ENCODE data around the gene ZNF333. TPM values are rescaled to one million over a fixed set of nuclear protein-coding genes. Genes with fewer than 3 reads are reported as not detected.
"Not testable (repeated sequence)": the region's sequence is repeated elsewhere in the genome, so short reads cannot be mapped to it uniquely, and the experiment has no call there.

Gene ZNF333
- total RNA-seq, 1 donor, result 27.5 TPM

DNA sequence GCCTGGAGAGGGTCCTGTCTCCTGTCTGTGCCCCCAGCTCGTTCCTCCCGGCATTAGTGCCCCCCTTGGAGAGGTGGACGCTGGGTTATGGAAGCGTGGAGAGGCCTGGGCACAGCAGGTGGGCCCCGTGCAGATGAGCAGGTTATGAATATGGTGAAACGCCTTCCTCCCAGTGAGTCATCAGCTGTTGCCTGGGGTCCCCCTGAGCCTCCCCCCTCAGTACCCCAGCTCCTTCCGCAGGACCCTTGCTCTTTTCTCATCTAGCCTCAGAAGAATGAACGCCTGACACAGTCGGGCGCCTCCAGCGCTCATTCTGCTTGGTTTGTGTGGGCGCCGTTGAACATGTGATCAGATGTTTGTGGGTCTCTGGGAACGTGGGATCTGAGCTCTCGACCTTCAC lies 76.0 kb downstream of the ZNF333 start:
- not testable (repeated sequence) for DNase-seq (ENCODE audit: low read depth in 2 of 3, low spot score in 2 of 3)

DNA sequence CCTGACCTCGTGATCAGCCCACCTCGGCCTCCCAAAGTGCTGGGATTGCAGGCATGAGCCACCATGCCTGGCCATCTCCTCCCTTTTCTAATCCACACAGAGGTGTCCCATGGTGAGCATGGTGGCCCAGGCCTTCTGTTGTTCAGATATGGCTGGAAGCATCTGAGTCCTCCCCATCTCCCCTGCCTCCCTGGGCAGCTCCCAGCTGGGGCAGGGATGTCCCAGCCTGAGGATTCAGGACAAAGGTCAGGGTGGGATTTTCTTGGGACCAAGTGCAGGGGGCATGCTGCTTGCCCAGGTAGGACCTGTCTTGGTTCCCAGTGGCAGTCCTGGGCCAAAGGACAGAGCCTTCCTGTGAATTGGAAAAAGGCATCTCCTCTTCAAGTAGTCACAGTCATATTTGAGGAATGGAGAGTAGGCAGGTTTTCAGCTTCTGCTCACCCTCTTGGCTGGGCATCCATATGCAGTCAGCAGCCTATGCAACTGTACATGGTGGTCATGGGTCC lies 77.7 kb downstream of the ZNF333 start:
- no peak for DNase-seq (ENCODE audit: low read depth in 2 of 3, low spot score in 2 of 3)

DNA sequence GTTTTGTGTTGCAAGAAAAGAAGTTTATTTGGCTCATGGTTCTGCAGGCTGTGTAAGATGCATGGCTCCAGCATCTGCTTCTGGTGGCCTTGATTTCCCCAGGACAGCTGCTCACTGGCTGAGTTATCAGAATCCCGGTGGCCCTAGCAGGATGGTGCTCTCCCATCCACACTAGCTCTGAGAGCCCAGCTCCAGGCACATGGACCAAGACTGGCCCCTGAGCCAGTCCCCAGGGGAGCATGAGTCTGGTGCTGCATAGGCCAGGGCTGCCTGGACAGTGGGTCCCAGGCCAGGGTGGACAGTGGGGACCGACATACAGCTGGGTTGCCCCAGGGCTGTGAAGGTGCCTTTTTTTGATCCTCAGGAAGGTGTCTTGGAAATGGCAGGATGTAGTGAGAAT lies 78.2 kb downstream of the ZNF333 start:
- DNase-seq (ENCODE audit: low read depth in 2 of 3, low spot score in 2 of 3), result no peak

DNA sequence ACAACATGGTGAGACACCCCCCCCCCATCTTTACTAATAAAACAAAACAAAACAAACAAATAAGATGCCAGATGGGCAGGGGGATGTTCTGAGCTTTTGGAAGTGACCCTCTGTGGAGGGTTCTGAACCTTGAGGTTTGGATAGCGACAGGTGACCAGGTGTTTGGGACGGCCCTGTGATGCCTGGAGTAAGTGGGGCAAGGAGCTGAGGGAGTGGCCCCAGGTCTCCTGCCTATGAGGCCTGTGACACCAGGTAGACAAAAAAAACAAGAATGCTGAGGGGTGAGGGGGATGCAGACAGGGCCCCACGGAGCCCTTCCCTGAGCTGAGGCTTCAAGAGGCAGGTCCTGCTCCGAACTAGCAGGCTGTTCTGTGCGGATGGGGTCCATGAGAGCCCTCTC lies 79.4 kb downstream of the ZNF333 start:
- no peak for DNase-seq (ENCODE audit: low read depth in 2 of 3, low spot score in 2 of 3)

DNA sequence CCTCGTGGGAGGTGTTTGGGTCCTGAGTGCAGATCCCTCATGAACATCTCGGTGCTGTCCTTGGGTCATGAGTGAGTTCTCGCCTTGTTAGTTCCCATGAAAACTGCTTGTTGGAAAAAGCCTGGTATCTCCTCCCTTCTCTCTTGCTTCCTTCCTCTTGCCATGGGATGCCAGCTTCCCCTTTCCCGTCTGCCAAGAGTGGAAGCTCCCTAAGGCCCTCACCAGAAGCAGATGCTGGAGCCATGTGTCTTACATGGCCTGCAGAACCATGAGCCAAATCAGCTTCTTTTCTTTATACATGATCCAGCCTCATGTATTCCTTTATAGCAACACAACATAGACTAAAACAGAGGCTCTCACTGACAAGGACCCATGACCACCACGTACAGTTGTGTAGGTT lies 80.3 kb downstream of the ZNF333 start:
- DNase-seq (ENCODE audit: low read depth in 2 of 3, low spot score in 2 of 3), result no peak

DNA sequence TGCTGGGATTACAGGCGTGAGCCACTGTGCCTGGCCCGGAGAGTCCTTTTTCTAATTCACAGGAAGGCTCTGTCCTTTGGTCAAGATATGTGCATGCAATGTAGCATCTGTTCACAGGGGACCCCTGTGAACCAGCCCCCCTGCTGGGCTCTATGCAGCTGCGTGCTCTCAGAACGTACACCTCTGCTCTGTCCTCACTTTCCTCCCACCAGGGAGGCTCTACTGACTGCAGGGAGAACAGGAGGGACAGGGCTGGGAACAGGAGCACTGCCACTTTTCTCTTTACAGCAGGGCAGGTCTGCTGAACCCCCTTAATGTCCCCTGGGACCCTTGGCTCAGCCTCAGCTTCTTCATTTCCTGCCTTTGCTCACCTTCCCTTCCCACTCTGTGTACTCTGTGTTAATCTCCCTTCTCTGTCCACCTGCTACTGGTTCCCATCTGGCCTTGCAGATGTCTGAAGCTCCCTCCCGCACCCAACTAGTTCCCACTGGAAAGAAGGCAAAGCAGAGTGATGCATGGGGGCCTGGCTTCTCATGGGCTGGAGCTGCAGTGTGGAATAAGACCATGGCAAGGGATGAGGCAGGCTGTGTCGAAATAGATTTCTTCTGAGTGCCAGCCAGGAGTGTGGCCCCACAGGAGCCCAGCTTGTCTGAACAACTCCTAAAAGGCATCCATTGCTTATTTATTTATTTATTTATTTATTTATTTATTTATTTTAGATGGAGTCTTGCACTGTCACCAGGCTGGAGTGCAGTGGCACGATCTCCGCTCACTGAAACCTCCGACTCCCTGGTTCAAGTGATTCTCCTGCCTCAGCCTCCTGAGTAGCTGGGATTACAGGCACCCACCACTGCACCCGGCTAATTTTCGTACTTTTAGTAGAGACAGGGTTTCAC lies 81.3 kb downstream of the ZNF333 start:
- DNase-seq (ENCODE audit: low read depth in 2 of 3, low spot score in 2 of 3), result no peak

DNA sequence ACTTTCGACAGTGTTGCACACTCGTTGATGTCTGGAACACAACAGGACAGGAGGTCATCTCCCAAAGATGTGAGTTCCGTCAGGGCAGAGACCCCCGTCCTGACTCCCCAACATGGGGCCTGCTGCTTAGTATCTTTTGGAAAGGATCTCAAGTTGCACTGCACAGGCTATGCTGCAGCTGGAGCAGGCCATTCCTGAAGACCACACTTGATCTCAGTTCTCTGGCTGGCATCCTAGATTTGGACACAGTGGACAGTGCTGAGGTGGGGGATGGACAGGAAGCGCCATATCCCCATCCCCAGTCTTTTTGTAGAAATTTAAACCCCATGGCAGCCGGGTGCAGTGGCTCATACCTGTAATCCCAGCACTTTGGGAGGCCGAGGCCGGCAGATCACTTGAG lies 82.6 kb downstream of the ZNF333 start:
- no peak for DNase-seq (ENCODE audit: low read depth in 2 of 3, low spot score in 2 of 3)

DNA sequence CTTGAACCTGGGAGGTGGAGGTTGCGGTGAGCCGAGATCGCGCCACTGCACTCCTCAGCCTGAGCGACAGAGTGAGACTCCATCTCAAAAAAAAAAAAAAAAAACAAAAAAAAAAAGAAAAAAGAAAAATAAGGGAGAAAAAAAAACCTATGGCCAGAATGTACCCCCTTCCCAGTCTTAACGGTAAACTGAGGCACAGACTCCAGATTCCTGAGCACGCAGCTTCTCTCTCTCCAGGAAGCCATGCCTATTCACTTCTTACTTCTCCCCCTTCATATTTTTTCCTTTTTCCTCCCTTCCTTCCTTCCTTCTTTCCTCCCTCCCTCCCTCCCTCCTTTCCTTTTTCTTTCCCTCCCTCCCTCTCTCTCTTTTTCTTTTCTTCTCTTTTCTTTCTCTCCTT lies 83.1 kb downstream of the ZNF333 start:
- no peak for DNase-seq (ENCODE audit: low read depth in 2 of 3, low spot score in 2 of 3)

DNA sequence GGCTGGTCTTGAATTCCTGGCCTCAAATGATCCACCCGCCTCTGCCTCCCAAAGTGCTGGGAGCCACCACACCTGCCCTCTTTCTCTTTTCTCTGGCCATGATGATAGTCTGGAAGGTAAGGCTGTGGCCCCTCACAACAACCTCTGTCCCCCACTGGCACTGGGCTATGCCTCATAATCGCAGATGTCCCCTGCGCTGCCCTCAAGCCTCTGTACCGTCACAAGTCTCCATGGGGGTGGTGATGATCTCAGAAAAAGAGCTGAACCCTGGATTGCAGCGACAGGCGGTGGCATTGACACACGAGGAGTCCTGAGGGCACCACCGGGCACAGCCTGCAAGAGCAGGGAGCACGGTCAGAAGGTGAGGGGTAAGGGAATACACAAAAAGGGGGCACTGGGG lies 83.9 kb downstream of the ZNF333 start:
- DNase-seq (ENCODE audit: low read depth in 2 of 3, low spot score in 2 of 3), result not testable (repeated sequence)

DNA sequence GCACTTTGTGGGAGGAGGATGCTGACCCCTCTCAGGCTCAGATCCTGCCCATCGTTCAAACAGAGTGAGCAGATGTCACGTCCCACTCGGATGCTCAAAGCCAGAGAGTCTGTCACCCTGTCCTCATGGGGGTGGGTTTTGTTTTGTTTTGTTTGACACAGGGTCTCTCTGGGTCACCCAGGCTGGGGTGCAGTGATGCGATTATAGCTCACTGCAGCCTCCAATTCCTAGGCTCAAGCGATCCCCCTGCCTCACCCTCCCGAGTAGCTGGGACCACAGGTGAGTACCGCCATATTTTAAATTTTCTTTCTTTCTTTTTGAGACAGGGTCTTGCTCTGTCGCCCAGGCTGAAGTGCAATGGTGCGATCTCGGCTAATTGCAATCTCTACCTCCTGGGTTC lies 84.5 kb downstream of the ZNF333 start:
- no peak for DNase-seq (ENCODE audit: low read depth in 2 of 3, low spot score in 2 of 3)

DNA sequence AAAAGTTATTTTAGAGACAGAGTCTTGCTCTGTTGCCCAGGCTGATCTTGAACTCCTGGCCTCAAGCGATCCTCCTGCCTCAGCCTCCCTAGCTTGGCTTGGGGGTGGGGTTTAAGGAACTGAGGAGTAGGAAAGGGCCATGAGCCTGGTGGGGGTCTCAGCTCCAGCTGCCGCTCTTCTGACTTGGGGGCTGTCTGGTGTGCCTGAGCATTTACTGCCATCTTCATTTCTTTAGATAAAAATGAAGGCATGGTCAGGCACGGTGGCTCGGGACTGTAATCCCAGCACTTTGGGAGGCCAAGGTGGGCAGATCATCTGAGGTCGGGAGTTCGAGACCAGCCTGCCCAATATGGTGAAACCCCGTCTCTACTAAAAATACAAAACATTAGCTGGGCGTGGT lies 85.5 kb downstream of the ZNF333 start:
- DNase-seq (ENCODE audit: low read depth in 2 of 3, low spot score in 2 of 3), result not testable (repeated sequence)

DNA sequence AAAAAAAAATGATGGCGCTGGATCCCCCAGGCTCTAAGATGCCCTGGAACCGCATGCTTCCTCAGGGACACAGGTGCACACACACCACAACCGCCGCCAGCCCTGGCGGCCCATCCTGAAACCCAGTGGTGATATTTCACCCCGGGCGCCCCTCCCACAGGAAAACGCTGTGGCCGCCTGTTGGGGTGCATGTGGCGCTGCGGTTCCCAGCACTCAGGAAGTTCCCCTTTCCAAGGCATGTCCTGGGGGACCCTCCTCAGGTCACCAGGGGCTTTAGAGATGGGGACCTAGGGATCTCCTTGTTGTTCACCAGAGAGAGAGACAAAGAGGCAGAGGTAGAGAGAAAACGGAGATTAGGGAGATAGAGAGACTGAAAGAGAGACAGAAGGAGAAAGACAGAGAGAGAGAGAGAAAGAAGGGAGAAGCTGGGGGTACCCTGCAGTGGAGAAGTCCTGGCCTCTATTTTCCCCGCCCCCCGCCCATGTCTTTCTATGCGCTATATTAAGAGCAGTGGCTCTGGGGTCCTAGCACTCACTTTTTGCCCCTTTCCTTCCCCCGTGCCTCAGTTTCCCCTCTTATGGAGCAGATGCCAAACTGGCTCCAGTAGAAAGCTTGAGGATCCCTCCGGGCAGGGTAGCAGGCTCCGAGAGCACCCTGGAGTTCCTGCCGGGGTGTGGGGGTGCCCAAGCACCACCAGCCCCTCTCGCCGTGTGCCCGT lies 86.2 kb downstream of the ZNF333 start:
- peak in 2 of 3 donors; percentile 61 to 72 for DNase-seq (ENCODE audit: low read depth in 2 of 3, low spot score in 2 of 3)

DNA sequence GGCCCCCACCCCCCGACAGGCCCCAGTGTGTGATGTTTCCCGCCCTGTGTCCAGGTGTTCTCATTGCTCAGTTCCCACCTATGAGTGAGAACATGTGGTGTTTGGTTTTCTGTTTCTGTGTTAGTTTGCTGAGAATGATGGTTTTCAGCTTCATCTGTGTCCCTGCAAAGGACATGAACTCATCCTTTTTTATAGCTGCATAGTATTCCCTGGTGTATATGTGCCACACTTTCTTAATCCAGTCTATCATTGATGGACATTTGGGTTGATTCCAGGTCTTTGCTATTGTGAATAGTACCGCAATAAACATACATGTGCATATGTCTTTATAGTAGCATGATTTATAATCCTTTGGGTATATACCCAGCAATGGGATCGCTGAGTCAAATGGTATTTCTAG lies 87.8 kb downstream of the ZNF333 start:
- DNase-seq (ENCODE audit: low read depth in 2 of 3, low spot score in 2 of 3), result not testable (repeated sequence)

DNA sequence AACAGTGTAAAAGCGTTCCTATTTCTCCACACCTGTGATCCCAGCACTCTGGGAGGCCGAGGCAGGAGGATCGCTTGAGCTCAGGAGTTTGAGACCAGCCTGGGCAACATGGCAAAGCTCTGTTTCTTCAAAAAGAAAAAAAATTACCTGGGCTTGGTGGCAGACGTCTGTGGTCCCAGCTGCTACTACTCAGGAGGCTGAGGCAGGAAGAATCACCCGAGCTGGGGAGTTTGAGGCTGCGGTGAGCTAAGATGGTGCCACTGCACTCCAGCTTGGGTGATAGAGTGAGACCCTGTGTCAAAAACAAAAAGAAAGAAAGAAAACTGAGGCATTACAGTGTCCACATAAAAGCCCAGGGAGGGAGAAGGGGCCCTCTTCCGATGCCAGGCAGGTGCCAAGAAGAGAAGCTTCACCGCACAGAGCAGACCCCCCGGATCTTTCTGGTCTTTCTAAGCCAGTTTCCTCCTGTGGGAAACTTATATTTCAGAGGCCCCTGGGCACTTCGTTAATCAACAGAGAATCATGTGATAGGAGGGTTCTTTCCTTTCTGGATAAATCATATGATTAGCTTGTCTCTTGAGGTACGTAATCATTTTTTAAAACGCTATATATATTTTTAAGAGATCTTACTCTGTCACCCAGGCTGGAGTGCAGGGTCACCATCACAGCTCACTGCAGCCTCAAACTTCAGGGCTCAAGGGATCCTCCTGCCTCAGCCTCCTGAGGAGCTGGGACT lies 88.4 kb downstream of the ZNF333 start, which contains the start of gene ADGRE2:
Gene ADGRE2 (minus strand): TSS at position 451 of the 736 bp plus-strand sequence. CDS start 1,804 bp downstream, outside the sequence.
- DNase-seq (ENCODE audit: low read depth in 2 of 3, low spot score in 2 of 3), result peak in 1 of 3 donors; percentile 8

DNA sequence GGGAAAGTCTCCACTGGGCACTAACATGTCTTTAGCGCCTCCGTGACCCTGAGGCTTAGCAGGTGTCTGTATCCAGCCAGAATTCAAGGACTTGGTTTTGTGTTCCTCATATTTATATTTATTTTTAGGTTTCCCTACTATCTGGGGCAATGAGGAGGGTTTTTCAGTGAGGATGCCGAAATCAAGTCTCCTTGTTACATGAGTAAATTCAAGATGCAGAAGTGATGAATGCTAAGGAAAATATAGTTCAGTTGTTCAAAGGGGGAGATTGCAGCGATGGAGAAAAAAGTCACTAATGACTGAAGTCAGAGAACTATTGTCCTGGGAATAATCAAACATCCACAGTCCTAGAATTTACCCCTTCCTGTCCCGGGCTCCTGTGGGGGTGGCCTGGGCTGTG lies 89.3 kb downstream of the ZNF333 start:
- no peak for DNase-seq (ENCODE audit: low read depth in 2 of 3, low spot score in 2 of 3)

DNA sequence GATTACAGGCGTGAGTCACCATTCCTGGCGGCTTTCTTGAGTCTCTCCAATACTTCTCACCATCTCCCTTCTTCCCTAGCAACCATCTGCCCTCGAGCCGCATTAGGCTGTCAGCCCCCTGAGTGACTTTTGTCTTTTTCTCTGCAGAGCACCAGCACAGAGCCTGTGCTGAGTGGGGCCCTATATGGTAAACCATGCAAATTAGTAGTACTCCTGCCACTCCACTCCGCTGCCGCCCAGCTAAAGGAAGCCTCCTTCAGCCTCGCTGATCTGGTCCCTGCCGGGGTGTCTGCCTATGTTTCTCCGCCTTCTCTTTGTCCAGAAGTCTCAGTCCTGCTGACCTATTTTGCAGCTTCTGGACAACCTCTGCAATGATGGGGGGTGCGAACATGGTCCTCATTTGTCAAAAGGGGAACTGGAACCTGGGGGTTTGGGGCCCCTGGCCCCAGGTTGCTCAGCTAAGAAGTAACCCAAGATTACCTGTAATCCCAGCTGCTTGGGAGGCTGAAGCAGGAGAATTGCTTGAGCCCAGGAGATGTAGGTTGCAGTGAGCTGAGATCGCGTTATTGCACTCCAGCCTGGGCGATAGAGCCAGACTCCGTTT lies 90.9 kb downstream of the ZNF333 start:
- not testable (repeated sequence) for DNase-seq (ENCODE audit: low read depth in 2 of 3, low spot score in 2 of 3)

DNA sequence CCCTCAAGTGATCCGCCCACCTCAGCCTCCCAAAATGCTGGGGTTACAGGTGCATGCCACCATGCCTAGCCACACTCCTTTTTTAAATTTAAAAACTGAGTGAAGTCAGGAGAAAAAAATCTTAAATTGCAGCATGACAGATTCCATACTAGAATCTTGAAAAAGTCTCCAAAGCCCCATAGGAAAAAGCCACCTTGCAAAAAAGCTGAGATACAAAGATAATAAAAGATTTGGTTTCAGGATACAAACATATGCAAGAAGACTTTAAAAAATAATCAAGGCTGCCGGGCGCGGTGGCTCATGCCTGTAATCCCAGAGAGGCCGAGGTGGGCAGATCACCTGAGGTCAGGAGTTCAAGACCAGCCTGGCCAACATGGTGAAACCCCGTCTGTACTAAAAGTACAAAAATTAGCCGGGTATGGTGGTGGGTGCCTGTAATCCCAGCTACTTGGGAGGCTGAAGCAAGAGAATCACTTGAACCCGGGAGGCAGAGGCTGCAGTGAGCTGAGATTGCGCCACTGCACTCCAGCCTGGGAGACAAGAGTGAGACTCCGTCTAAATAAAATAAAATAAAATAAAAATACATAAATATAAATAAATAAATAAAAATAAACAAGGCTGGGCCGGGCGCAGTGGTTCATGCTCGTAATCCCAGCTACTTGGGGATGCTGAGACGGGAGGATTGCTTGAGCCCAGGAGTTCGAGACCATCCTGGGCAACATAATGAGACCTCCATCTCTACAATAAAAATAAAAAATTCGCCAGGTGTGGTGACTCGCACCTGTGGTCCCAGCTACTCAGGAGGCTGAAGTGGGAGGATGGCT lies 92.1 kb downstream of the ZNF333 start:
- DNase-seq (ENCODE audit: low read depth in 2 of 3, low spot score in 2 of 3), result not testable (repeated sequence)

DNA sequence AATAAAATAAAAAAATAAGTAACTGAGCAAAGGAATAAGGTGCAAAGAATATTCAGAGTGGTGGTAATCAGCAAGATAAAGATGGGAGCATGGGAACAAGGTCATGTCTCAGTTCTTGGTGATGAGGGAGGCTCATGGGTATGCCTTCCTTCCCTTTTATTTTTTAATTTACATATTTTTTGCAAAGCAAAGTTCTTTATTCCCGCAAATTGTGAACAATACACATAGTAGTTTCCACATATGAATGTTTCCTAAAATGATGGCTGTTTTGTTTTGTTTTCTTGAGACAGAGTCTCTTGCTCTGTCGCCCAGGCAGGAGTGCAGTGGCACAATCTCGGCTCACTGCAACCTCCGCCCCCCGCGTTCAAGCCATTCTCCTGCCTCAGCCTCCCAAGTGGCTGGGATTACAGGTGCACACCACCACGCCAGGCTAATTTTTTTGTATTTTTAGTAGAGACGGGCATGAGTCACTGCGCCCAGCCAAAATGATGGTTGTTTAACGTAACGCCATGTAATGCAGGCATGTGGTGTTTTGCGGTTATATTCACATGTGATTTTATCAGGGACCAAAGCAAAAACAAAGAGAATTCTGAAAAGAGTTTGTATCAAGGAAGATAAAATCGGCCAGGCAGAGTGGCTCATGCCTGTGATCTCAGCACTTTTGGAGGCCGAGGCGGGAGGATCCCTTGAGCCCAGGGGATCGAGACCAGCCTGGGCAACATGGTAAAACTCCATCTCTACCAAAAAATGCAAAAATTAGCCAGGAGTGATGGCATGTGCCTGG lies 93.0 kb downstream of the ZNF333 start:
- DNase-seq (ENCODE audit: low read depth in 2 of 3, low spot score in 2 of 3), result no peak

Data from hematopoietic multipotent progenitor cell (in vitro differentiated cells).